Stimulated activated CD8-positive, alpha-beta memory T cell treated with anti-CD3 and anti-CD28 coated beads, Interleukin-12 subunit alpha, Interleukin-12 subunit beta, amount 100 ng/mL, for 4 hours (primary cell): Measurements from ENCODE around the gene OR10K1.
"Not testable (repeated sequence)": the region's sequence is repeated elsewhere in the genome, so short reads cannot be mapped to it uniquely, and the experiment has no call there.

Experiments used
- DNase-seq: peaks from one replicate; pipeline ENCODE4 v3.0.0-alpha.2; 2020; ENCODE audit warnings: low read depth

OR10K1 gene

GRCh38 chr1:158461534-158461933, at the start of gene OR10K1:
OR10K1 (plus strand) TSS chr1:158461834; CDS start chr1:158465562, 3,728 bp downstream.
- DNase-seq: no peak

GRCh38 chr1:158414651-158415345, 46.8 kb upstream of the OR10K1 start:
- no peak for DNase-seq

GRCh38 chr1:158417586-158417985, 44.0 kb upstream of the OR10K1 start:
- no peak for DNase-seq

GRCh38 chr1:158422212-158422611, 39.4 kb upstream of the OR10K1 start:
- no peak for DNase-seq

GRCh38 chr1:158425027-158425426, 36.6 kb upstream of the OR10K1 start:
- no peak for DNase-seq

- no peak for DNase-seq
These were observed 35.5 kb upstream of the OR10K1 start, which contains the start of gene OR10K2 for GRCh38 chr1:158426137-158426536. OR10K2 (minus strand) TSS chr1:158426237; CDS start chr1:158420866, 5,371 bp downstream.

GRCh38 chr1:158430163-158430562, 31.5 kb upstream of the OR10K1 start:
- not testable (repeated sequence) for DNase-seq

GRCh38 chr1:158434741-158435140, 26.9 kb upstream of the OR10K1 start:
- no peak for DNase-seq

- DNase-seq: no peak
These were observed 16.3 kb upstream of the OR10K1 start for GRCh38 chr1:158445376-158445775.

GRCh38 chr1:158454537-158454936, 7.1 kb upstream of the OR10K1 start:
- DNase-seq: no peak

- DNase-seq: no peak
These were observed 4.4 kb upstream of the OR10K1 start for GRCh38 chr1:158457246-158457645.

GRCh38 chr1:158458263-158458662, 3.4 kb upstream of the OR10K1 start:
- no peak for DNase-seq

- DNase-seq: no peak
These were observed 10.3 kb downstream of the OR10K1 start, which contains the start of gene OR10R2 for GRCh38 chr1:158471920-158472319. OR10R2 (plus strand) TSS chr1:158472220; CDS start chr1:158472326, 106 bp downstream.

- no peak for DNase-seq
These were observed 23.8 kb downstream of the OR10K1 start for GRCh38 chr1:158485455-158485854.

- DNase-seq: no peak
These were observed 29.7 kb downstream of the OR10K1 start for GRCh38 chr1:158491316-158491715.

GRCh38 chr1:158493054-158493453, 31.4 kb downstream of the OR10K1 start:
- no peak for DNase-seq

- no peak for DNase-seq
These were observed 33.2 kb downstream of the OR10K1 start for GRCh38 chr1:158494796-158495195.

- DNase-seq: no peak
These were observed 34.7 kb downstream of the OR10K1 start for GRCh38 chr1:158496374-158496773.

GRCh38 chr1:158506369-158506987, 44.8 kb downstream of the OR10K1 start:
- no peak for DNase-seq

- DNase-seq: no peak
These were observed 45.9 kb downstream of the OR10K1 start for GRCh38 chr1:158507511-158507910.

GRCh38 chr1:158509471-158510156, 48.0 kb downstream of the OR10K1 start:
- no peak for DNase-seq

GRCh38 chr1:158516966-158517365, 55.3 kb downstream of the OR10K1 start:
- no peak for DNase-seq
